B cell (primary cell): Measurements from ENCODE around the gene ZNF331. TPM values are rescaled to one million over a fixed set of nuclear protein-coding genes. Genes with fewer than 3 reads are reported as not detected.

Experiments
- ATAC-seq: fragments of 200-7000 bp; cut with Tn5 transposase; one replicate; pipeline ENCODE4 v1.10.0; 2021; ENCODE audit warnings: low read depth, mild to moderate bottlenecking, moderate number of reproducible peaks, moderate library complexity
- CTCF ChIA-PET: fragments of 350-600 bp; sonication (Branson Sonifier 250); formaldehyde crosslinking; loops from one replicate; lab custom pipeline; 2021; ENCODE audit warnings: antibody characterized with exemption, inconsistent platforms; lab: Charles Lee
- POLR2A ChIA-PET: fragments of 350-600 bp; sonication (Branson Sonifier 250); formaldehyde crosslinking; loops from one replicate; lab custom pipeline; 2021; ENCODE audit warnings: antibody characterized with exemption; lab: Charles Lee
- DNase-seq: peaks from one replicate; pipeline ENCODE4 v3.0.0; 2013
- H2AFZ ChIP-seq: 2 replicates; pipeline ENCODE4 v1.6.1; 2012; ENCODE audit warnings: mild to moderate bottlenecking, low read depth, low read length; ENCODE audit not compliant: insufficient read depth, poor library complexity, severe bottlenecking
- H3K27ac ChIP-seq, 2 donors: 1 replicate in 1 of 2; 2 replicates in 1 of 2; pipeline ENCODE4 v1.5.1; 2012 to 2013; ENCODE audit warnings: low read length in 2 of 2, mild to moderate bottlenecking in 2 of 2, moderate library complexity in 1 of 2
- H3K27me3 ChIP-seq, 4 experiments: fragments of 200-600 bp in 1 of 4; sonication (generic) in 1 of 4; replicated peaks in 1 of 4; 1 replicate in 2 of 4; 2 replicates in 2 of 4; pipeline versions ENCODE4 v1.6.1 to v1.7.0; 2013 to 2016; ENCODE audit warnings: low read length in 3 of 4, mild to moderate bottlenecking in 2 of 4, mixed read lengths in 1 of 4, moderate library complexity in 1 of 4; ENCODE audit not compliant: insufficient read depth in 4 of 4, control insufficient read depth in 3 of 4; ENCODE audit errors: control extremely low read depth in 1 of 4
- H3K36me3 ChIP-seq, 2 experiments: replicated peaks in 1 of 2; 1 replicate in 1 of 2; 2 replicates in 1 of 2; pipeline versions ENCODE4 v1.6.1 to v1.7.1; 2013; ENCODE audit warnings: low read length in 1 of 2; ENCODE audit not compliant: insufficient read depth in 2 of 2, control insufficient read depth in 1 of 2; ENCODE audit errors: control extremely low read depth in 1 of 2, extremely low read depth in 1 of 2
- H3K4me1 ChIP-seq, 2 donors: fragments of 200-600 bp in 1 of 2; sonication (generic) in 1 of 2; 1 replicate in 1 of 2; 2 replicates in 1 of 2; pipeline versions ENCODE4 v1.5.1 to v1.6.1; 2013 to 2017; ENCODE audit warnings: low read length in 2 of 2; ENCODE audit not compliant: control insufficient read depth in 2 of 2, insufficient read depth in 2 of 2
- H3K4me2 ChIP-seq: replicated peaks from 2 replicates; pipeline ENCODE3; 2012; ENCODE audit warnings: mild to moderate bottlenecking, low read depth, low read length; ENCODE audit not compliant: poor library complexity, severe bottlenecking
- H3K4me3 ChIP-seq, 5 experiments: fragments of 200-600 bp in 1 of 5; sonication (generic) in 1 of 5; 1 replicate in 3 of 5; 2 replicates in 2 of 5; pipeline versions ENCODE4 v1.5.1 to v1.7.0; 2011 to 2016; ENCODE audit warnings: low read length in 4 of 5, mild to moderate bottlenecking in 4 of 5, low read depth in 2 of 5, control low read depth in 1 of 5, moderate library complexity in 1 of 5; ENCODE audit not compliant: insufficient read depth in 1 of 5; ENCODE audit errors: control extremely low read depth in 1 of 5, extremely low read depth in 1 of 5
- H3K79me2 ChIP-seq: fragments of 200-600 bp; sonication (generic); one replicate; pipeline ENCODE4 v1.6.0; 2016; ENCODE audit warnings: low read length; ENCODE audit not compliant: control insufficient read depth, insufficient read depth
- H3K9ac ChIP-seq: fragments of 200-600 bp; sonication (generic); 2 replicates; pipeline ENCODE4 v1.6.1; 2017; ENCODE audit warnings: mild to moderate bottlenecking, low read length, moderate library complexity
- H3K9me3 ChIP-seq, 3 donors: one replicate each; pipeline versions ENCODE4 v1.6.1 to v1.7.1; 2013; ENCODE audit warnings: low read length in 2 of 3; ENCODE audit not compliant: control insufficient read depth in 2 of 3, insufficient read depth in 1 of 3; ENCODE audit errors: control extremely low read depth in 1 of 3
- H4K20me1 ChIP-seq: 2 replicates; pipeline ENCODE4 v1.6.0; 2012; ENCODE audit warnings: mild to moderate bottlenecking, low read length; ENCODE audit not compliant: insufficient read depth, control insufficient read depth, poor library complexity, severe bottlenecking
- H3K27ac Mint-ChIP-seq: one replicate; pipeline ENCODE4 v1.8.0; 2021; ENCODE audit warnings: mixed read lengths
- H3K27me3 Mint-ChIP-seq: one replicate; pipeline ENCODE4 v1.8.0; 2021; ENCODE audit warnings: mixed read lengths
- H3K4me1 Mint-ChIP-seq: one replicate; pipeline ENCODE4 v1.8.0; 2021; ENCODE audit warnings: mixed read lengths
- H3K4me3 Mint-ChIP-seq: one replicate; pipeline ENCODE4 v1.8.0; 2021; ENCODE audit warnings: mixed read lengths
- H3K9me3 Mint-ChIP-seq: one replicate; pipeline ENCODE4 v1.8.0; 2022; ENCODE audit warnings: mixed read lengths; ENCODE audit not compliant: insufficient read depth
- CTCF ChIP-seq: fragments of 200-600 bp; IDR thresholded peaks from one replicate; pipeline ENCODE4 v1.8.0; 2022; ENCODE audit warnings: antibody characterized with exemption, mild to moderate bottlenecking
- EZH2 ChIP-seq: IDR thresholded peaks from 2 replicates; pipeline ENCODE4 v1.6.1; 2012; ENCODE audit warnings: borderline replicate concordance, low read depth, mild to moderate bottlenecking, moderate library complexity, low read length; ENCODE audit not compliant: insufficient read depth, poor library complexity, severe bottlenecking
- WGBS: methylation state at CpG from one replicate; pipeline ENCODE4 v1.1.5; 2013; ENCODE audit warnings: missing lambda C conversion rate; ENCODE audit not compliant: insufficient coverage; 5-methylcytosine and 5-hydroxymethylcytosine counted together
- intact Hi-C: fragments of 100-400 bp; cut with micrococcal nuclease; formaldehyde crosslinking; loops from one replicate; pipeline ENCODE4 v1.10.0; 2022
- polyA plus RNA-seq: library from polyadenylated mRNA; depleted of rRNA; stranded (reverse); fragments of >200 nt; gene quantifications from 2 replicates; pipeline ENCODE4 v1.2.3, GENCODE V29; 2012
- total RNA-seq, 2 donors: library from RNA; stranded (reverse); fragments of 120-200 nt in 1 of 2; gene quantifications; 1 replicate in 1 of 2; 2 replicates in 1 of 2; pipeline versions ENCODE4 v1.2.3 to v1.2.4, GENCODE V29; 2013 to 2022

Gene ZNF331
- total and polyA plus RNA-seq, 2 donors (not counting 1 experiment from before 2014, with no cell fraction given): 21.6 to 60.1 TPM

GRCh38 chr19:53579518-53579917, 41.6 kb downstream of the ZNF331 start:
- peaks cover 17% of the 10 kb centered on the region for H3K9me3 Mint-ChIP-seq
- DNase-seq (peak; percentile 32), ATAC-seq (no peak)
- ChIA-PET CTCF (no interaction called here), POLR2A (no interaction called here)
- no peaks in the 10 kb centered on the region for H3K27me3 ChIP-seq
- H3K36me3 ChIP-seq: peaks cover 18 to 29% of the 10 kb centered on the region in 2 experiments
- H3K9me3 ChIP-seq: peaks cover 8 to 82% (median 45%) of the 10 kb centered on the region in 3 donors
- no peak overlapping the region for H3K27ac ChIP-seq
- no peaks in the 10 kb centered on the region for H4K20me1 ChIP-seq
- no peak overlapping the region for H3K4me2 ChIP-seq
- no peak overlapping the region for H3K4me3 Mint-ChIP-seq
- H3K4me3 ChIP-seq: no peak overlapping the region
- H3K9ac ChIP-seq: no peak overlapping the region
- H3K27ac Mint-ChIP-seq: no peak overlapping the region
- no CpG with 5 or more reads among the region's 2 CpGs for WGBS
- H3K4me1 ChIP-seq: no peaks in the 10 kb centered on the region
- intact Hi-C loops: loop anchor here (5.0 kb wide), 1 partner anchor 432 kb away; no protein-coding TSS in a partner anchor
- TF ChIP-seq CTCF (no peak), EZH2 (no peak)
- H3K27me3 Mint-ChIP-seq: no peaks in the 10 kb centered on the region
- H3K4me1 Mint-ChIP-seq: no peaks in the 10 kb centered on the region
- no peak overlapping the region for H2AFZ ChIP-seq
- H3K79me2 ChIP-seq: no peaks in the 10 kb centered on the region

GRCh38 chr19:53580871-53581835, 43.2 kb downstream of the ZNF331 start:
- no peaks in the 10 kb centered on the region for H4K20me1 ChIP-seq
- peaks cover 17 to 23% of the 10 kb centered on the region in 2 experiments for H3K36me3 ChIP-seq
- intact Hi-C loops: no loop called here
- no peaks in the 10 kb centered on the region for H3K79me2 ChIP-seq
- H3K4me3 ChIP-seq: no peak overlapping the region
- peaks cover 17% of the 10 kb centered on the region for H3K9me3 Mint-ChIP-seq
- ATAC-seq: no peak
- CTCF ChIA-PET: no interaction called here
- no peaks in the 10 kb centered on the region for H3K4me1 Mint-ChIP-seq
- TF ChIP-seq CTCF (no peak), EZH2 (no peak)
- H3K27me3 ChIP-seq: no peaks in the 10 kb centered on the region
- no peak overlapping the region for H2AFZ ChIP-seq
- H3K27me3 Mint-ChIP-seq: no peaks in the 10 kb centered on the region
- POLR2A ChIA-PET: no interaction called here
- H3K9me3 ChIP-seq: peaks cover 7 to 71% (median 39%) of the 10 kb centered on the region in 3 donors
- H3K9ac ChIP-seq: no peak overlapping the region
- H3K4me1 ChIP-seq: no peaks in the 10 kb centered on the region
- H3K27ac ChIP-seq: no peak overlapping the region
- H3K4me2 ChIP-seq: no peak overlapping the region
- no peak overlapping the region for H3K27ac Mint-ChIP-seq
- DNase-seq: peak; percentile 63
- H3K4me3 Mint-ChIP-seq: no peak overlapping the region
- WGBS: 89% methylated on average over 9 of the region's 17 CpGs
